Stimulated activated CD8-positive, alpha-beta memory T cell treated with anti-CD3 and anti-CD28 coated beads, Interleukin-2, amount 100 ng/mL, for 1 hour (primary cell): ENCODE measurements around the gene NR1D1.

Experiments
- DNase-seq, 2 donors: peaks; one replicate each; pipeline ENCODE4 v3.0.0-alpha.2; 2020; ENCODE audit warnings: low read depth in 2 of 2

NR1D1 gene

GRCh38 chr17:40062329-40063186 lies 37.8 kb downstream of the NR1D1 start, which contains the start of gene THRA:
Gene THRA (plus strand): TSS chr17:40062965. CDS start chr17:40074489, 11,524 bp downstream.
- peak; percentile 38 to 47 for DNase-seq

DNA sequence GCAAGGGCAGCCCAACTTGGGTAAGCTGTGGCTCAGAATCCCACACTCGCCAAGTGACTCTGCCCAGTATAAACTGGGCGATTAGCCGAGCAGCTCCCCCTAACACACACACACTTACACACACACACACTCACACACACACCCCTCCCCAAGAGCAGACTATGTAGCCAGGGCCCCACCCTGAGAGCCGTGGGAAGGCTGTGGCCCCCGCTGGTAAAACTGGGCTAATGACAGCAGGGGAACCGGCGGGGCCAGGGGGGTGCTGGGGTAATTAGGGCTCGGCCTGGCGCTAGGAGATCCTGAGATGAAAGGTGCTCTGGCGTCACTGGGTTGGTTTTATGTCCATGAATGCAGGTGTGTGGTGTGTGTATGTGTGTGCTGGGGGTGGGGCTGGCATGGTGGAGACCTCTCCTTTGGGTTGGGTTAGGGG lies 38.8 kb downstream of the NR1D1 start:
- no peak for DNase-seq

DNA sequence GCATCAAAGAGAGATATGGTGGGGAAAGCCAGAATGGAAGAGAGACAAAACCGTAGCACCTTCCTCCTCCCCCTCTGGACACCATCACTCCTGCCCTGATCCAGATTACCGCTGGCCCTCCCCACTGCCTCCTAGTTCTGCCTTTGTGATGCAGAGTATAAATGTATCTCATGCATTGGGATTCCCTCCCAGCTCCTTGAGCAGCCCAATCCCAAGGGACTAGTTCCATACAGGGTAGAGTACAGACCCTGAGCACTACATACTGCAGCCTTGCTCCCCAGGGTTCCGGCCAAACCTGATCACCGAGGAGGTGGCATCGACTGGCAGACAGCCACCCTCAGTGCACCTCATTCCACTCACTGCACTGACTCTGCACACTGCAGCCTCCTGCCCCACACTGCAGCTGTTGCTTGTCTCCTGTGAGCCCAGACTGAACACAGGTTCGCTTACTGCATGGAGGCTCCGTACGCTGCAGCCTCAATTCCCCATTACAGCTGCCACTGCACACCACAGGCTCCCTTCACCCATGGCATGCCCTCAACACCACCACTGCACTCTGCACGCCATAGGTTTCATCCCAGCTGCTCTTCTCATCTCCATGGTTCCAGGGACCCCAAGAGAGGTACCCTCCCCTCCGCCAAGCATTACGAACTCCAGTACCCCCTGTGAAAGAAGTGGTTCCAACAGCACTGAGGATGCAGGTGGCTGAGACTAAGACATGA lies 39.3 kb downstream of the NR1D1 start:
- no peak for DNase-seq

- no peak for DNase-seq
Observed at GRCh38 chr17:40059729-40060475, 40.5 kb downstream of the NR1D1 start.

GRCh38 chr17:40058865-40059264 lies 41.5 kb downstream of the NR1D1 start:
- DNase-seq = no peak

GRCh38 chr17:40058186-40058784 lies 42.1 kb downstream of the NR1D1 start:
- DNase-seq = no peak

GRCh38 chr17:40056379-40057015 lies 43.9 kb downstream of the NR1D1 start:
- DNase-seq = no peak
